ENCODE data around the gene ZFYVE21. TPM values are rescaled to one million over a fixed set of nuclear protein-coding genes. Genes with fewer than 3 reads are reported as not detected.

Gene ZFYVE21
- total RNA-seq, 1 donor from 2014 or later: 61.3 TPM

GRCh38 chr14:103740991-103741689, 25.5 kb downstream of the ZFYVE21 start:
- no peak overlapping the region for H3K27ac ChIP-seq
- peaks cover 20% of the 10 kb centered on the region for H3K4me1 ChIP-seq
- intact Hi-C loops (cut with DNase I): no loop called here
- peaks cover 61% of the 10 kb centered on the region for H3K36me3 ChIP-seq
- H3K4me3 ChIP-seq: no peak overlapping the region
- no peaks in the 10 kb centered on the region for H3K27me3 ChIP-seq
- DNase-seq (no peak), ATAC-seq (peak; percentile 28)
- TF ChIP-seq, protein P1, sequence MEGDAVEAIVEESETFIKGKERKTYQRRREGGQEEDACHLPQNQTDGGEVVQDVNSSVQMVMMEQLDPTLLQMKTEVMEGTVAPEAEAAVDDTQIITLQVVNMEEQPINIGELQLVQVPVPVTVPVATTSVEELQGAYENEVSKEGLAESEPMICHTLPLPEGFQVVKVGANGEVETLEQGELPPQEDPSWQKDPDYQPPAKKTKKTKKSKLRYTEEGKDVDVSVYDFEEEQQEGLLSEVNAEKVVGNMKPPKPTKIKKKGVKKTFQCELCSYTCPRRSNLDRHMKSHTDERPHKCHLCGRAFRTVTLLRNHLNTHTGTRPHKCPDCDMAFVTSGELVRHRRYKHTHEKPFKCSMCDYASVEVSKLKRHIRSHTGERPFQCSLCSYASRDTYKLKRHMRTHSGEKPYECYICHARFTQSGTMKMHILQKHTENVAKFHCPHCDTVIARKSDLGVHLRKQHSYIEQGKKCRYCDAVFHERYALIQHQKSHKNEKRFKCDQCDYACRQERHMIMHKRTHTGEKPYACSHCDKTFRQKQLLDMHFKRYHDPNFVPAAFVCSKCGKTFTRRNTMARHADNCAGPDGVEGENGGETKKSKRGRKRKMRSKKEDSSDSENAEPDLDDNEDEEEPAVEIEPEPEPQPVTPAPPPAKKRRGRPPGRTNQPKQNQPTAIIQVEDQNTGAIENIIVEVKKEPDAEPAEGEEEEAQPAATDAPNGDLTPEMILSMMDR (IDR thresholded peaks at IDR 0.05): no peak
- no peaks in the 10 kb centered on the region for H3K9me3 ChIP-seq

GRCh38 chr14:103741876-103742275, 26.3 kb downstream of the ZFYVE21 start:
- H3K4me3 ChIP-seq: no peak overlapping the region
- H3K4me1 ChIP-seq: peaks cover 13% of the 10 kb centered on the region
- no peak for DNase-seq
- TF ChIP-seq, protein P1 (IDR thresholded peaks at IDR 0.05): no peak
- intact Hi-C loops (cut with DNase I): no loop called here
- peaks cover 58% of the 10 kb centered on the region for H3K36me3 ChIP-seq
- ATAC-seq: no peak
- no peaks in the 10 kb centered on the region for H3K27me3 ChIP-seq
- no peak overlapping the region for H3K27ac ChIP-seq
- no peaks in the 10 kb centered on the region for H3K9me3 ChIP-seq

DNA sequence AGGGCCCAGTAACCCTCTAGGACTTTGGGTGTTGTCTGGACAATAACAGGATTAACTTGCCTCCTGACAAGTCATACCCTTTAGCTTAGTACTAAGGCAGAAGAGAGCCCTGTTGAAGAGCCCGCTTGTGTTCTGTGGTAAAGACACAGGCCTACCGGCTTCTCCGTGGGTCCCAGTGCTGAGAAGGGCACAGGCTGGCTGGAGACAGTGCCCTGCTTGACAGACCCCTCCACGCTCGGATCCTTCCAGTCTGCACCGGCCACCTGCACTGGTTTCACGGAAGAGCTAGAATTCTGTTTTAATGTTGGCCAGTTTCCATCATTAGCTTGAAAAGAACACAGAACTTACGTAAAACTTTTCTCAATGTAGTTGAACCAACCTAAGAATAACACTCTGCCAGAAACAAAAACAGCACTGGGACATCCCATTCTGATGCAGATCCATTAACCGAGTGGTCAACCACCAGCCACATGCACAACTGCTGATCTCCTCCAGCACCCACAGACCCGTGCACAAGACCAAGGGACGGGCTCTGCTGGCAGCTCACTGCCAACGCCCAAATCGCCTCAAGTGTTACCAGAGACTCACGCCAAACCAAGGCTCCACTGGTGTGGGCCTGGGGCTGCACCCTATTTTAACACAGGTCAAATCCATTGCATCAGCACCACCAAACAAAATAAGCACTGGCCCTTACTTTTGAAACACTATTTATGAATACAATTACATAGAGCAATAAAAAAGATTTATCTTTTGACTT, 27.1 kb downstream of the ZFYVE21 start:
- no peak for ATAC-seq
- no peaks in the 10 kb centered on the region for H3K9me3 ChIP-seq
- TF ChIP-seq, protein P1 (IDR thresholded peaks at IDR 0.05): no peak
- H3K4me3 ChIP-seq: no peak overlapping the region
- no peak for DNase-seq
- H3K27ac ChIP-seq: no peak overlapping the region
- H3K36me3 ChIP-seq: peaks cover 61% of the 10 kb centered on the region
- no peaks in the 10 kb centered on the region for H3K27me3 ChIP-seq
- peaks cover 8% of the 10 kb centered on the region for H3K4me1 ChIP-seq
- intact Hi-C loops (cut with DNase I): no loop called here

- DNase-seq: no peak
- TF ChIP-seq, protein P1 (IDR thresholded peaks at IDR 0.05): no peak
- Histone ChIP-seq H3K4me1 (peaks cover 8% of the 10 kb centered on the region), H3K27me3 (no peaks in the 10 kb centered on the region), H3K9me3 (no peaks in the 10 kb centered on the region), H3K36me3 (peaks cover 59% of the 10 kb centered on the region), H3K4me3 (no peak overlapping the region), H3K27ac (no peak overlapping the region)
- intact Hi-C loops (cut with DNase I): no loop called here
- ATAC-seq: no peak
Measured at GRCh38 chr14:103743691-103744090, 28.1 kb downstream of the ZFYVE21 start.

GRCh38 chr14:103744621-103745395, 29.2 kb downstream of the ZFYVE21 start:
- ATAC-seq (no peak), DNase-seq (no peak)
- TF ChIP-seq, protein P1 (IDR thresholded peaks at IDR 0.05): no peak
- Histone ChIP-seq H3K9me3 (no peaks in the 10 kb centered on the region), H3K27me3 (no peaks in the 10 kb centered on the region), H3K27ac (no peak overlapping the region), H3K36me3 (peaks cover 60% of the 10 kb centered on the region), H3K4me3 (no peak overlapping the region), H3K4me1 (peaks cover 8% of the 10 kb centered on the region)
- intact Hi-C loops (cut with DNase I): no loop called here

All from upper lobe of right lung (tissue), 1 donor.